A549 (cell line): ENCODE results near the gene RANBP9. TPM values are rescaled to one million over a fixed set of nuclear protein-coding genes. Genes with fewer than 3 reads are reported as not detected.

Source experiments
- ATAC-seq, 2 experiments: fragments of 200-7000 bp in 1 of 2; fragments of >200 bp in 1 of 2; cut with Nextera tagmentation in 1 of 2; cut with Tn5 transposase in 1 of 2; 3 replicates each; pipeline versions ENCODE4 v1.8.0 to v1.9.1; 2018 to 2020; ENCODE audit warnings: mild to moderate bottlenecking in 1 of 2, moderate library complexity in 1 of 2
- CTCF ChIA-PET: fragments of 300-600 bp; sonication (Branson Sonifier 250); formaldehyde crosslinking; extraction: SDS; loops from one replicate; lab custom pipeline; 2021; ENCODE audit warnings: antibody characterized with exemption, inconsistent platforms; lab: Yijun Ruan, JAX
- POLR2A ChIA-PET: fragments of 350-600 bp; formaldehyde crosslinking; extraction: SDS; loops from one replicate; lab custom pipeline; 2021; ENCODE audit warnings: antibody characterized with exemption, inconsistent platforms; lab: Yijun Ruan, JAX
- DNase-seq, 2 experiments: peaks; one replicate each; pipeline versions ENCODE4 v3.0.0 to v3.0.0-alpha.2; 2011 to 2016; ENCODE audit warnings: low read depth in 1 of 2, low spot score in 1 of 2
- FAIRE-seq: peaks from 2 replicates; lab custom pipeline; 2011; peaks lifted over from hg19 to GRCh38; lab: Jason Lieb, UNC
- H3K27ac ChIP-seq, 2 experiments: fragments of >200 bp; sonication (Bioruptor Twin); formaldehyde crosslinking; 3 replicates each; pipeline ENCODE4 v1.5.1; 2016 to 2017
- H3K4me1 ChIP-seq: fragments of >200 bp; sonication (Bioruptor Twin); formaldehyde crosslinking; 3 replicates; pipeline ENCODE4 v1.6.1; 2016
- H3K4me2 ChIP-seq: fragments of >200 bp; sonication (Bioruptor Twin); formaldehyde crosslinking; 3 replicates; pipeline ENCODE4 v1.6.1; 2016
- H3K4me3 ChIP-seq: fragments of >200 bp; sonication (Bioruptor Twin); formaldehyde crosslinking; 3 replicates; pipeline ENCODE4 v1.5.1; 2016
- H3K9me3 ChIP-seq: fragments of >200 bp; sonication (Bioruptor Twin); formaldehyde crosslinking; 3 replicates; pipeline ENCODE4 v1.6.1; 2016
- ATOH8 ChIP-seq: fragments of 250-450 bp; sonication (Bioruptor Pico); IDR thresholded peaks from 2 replicates; pipeline ENCODE4 v1.5.0; 2020; ENCODE audit warnings: low read depth, mild to moderate bottlenecking, moderate library complexity
- CBX2 ChIP-seq: fragments of 200-600 bp; sonication (generic); IDR thresholded peaks from 2 replicates; pipeline ENCODE4 v1.6.1; 2016; ENCODE audit warnings: low read depth, mild to moderate bottlenecking, borderline replicate concordance
- CBX8 ChIP-seq: fragments of 200-600 bp; sonication (generic); IDR thresholded peaks from 2 replicates; pipeline ENCODE4 v1.6.1; 2016
- CEBPB ChIP-seq, 2 experiments: fragments of >200 bp in 1 of 2; sonication (Bioruptor Twin) in 1 of 2; formaldehyde crosslinking in 1 of 2; IDR thresholded peaks; 2 replicates each; pipeline ENCODE4 v1.6.1; 2012 to 2016
- CHD4 ChIP-seq: fragments of 200-600 bp; sonication (generic); IDR thresholded peaks from 2 replicates; pipeline ENCODE4 v1.6.1; 2016; ENCODE audit warnings: antibody characterized with exemption, mild to moderate bottlenecking, borderline replicate concordance
- CTCF ChIP-seq: fragments of >200 bp; sonication (Bioruptor Twin); formaldehyde crosslinking; IDR thresholded peaks from 3 replicates; pipeline ENCODE4 v1.5.1; 2016
- EHF ChIP-seq: fragments of 250-450 bp; sonication (Bioruptor Pico); IDR thresholded peaks from 2 replicates; pipeline ENCODE4 v1.5.0; 2020; ENCODE audit warnings: mild to moderate bottlenecking
- EHMT2 ChIP-seq: fragments of 200-600 bp; sonication (generic); IDR thresholded peaks from 2 replicates; pipeline ENCODE4 v1.6.1; 2016; ENCODE audit warnings: antibody characterized with exemption, low read depth, mild to moderate bottlenecking, moderate library complexity
- ESRRA ChIP-seq: fragments of 150-350 bp; IDR thresholded peaks from 2 replicates; pipeline ENCODE4 v1.6.1; 2014; ENCODE audit warnings: mild to moderate bottlenecking, low read length, borderline replicate concordance
- HDAC2 ChIP-seq: fragments of 200-600 bp; sonication (generic); IDR thresholded peaks from 2 replicates; pipeline ENCODE4 v1.6.1; 2016
- HEYL ChIP-seq: fragments of 250-450 bp; sonication (Bioruptor Pico); IDR thresholded peaks from 2 replicates; pipeline ENCODE4 v1.8.0; 2021; ENCODE audit warnings: mild to moderate bottlenecking, moderate library complexity
- HMGXB4 ChIP-seq: fragments of 250-450 bp; sonication (Bioruptor Pico); IDR thresholded peaks from 2 replicates; pipeline ENCODE4 v1.5.0; 2021; ENCODE audit warnings: mild to moderate bottlenecking, moderate library complexity, borderline replicate concordance
- HOXA7 ChIP-seq: fragments of 250-450 bp; sonication (Bioruptor Pico); IDR thresholded peaks from 2 replicates; pipeline ENCODE4 v1.5.0; 2020; ENCODE audit warnings: mild to moderate bottlenecking, moderate library complexity
- HOXB13 ChIP-seq: fragments of 250-450 bp; sonication (Bioruptor Pico); IDR thresholded peaks from 2 replicates; pipeline ENCODE4 v1.5.0; 2020; ENCODE audit warnings: low read depth, mild to moderate bottlenecking, moderate library complexity
- KDM1A ChIP-seq: fragments of 200-600 bp; sonication (generic); IDR thresholded peaks from 2 replicates; pipeline ENCODE4 v1.6.1; 2016; ENCODE audit warnings: low read depth, mild to moderate bottlenecking
- MYC ChIP-seq: IDR thresholded peaks from 2 replicates; pipeline ENCODE4 v1.6.1; 2012; ENCODE audit warnings: mild to moderate bottlenecking, inconsistent platforms, low read length, improper control_type of control experiment, borderline replicate concordance
- NR3C1 ChIP-seq: fragments of >200 bp; sonication (Bioruptor Twin); formaldehyde crosslinking; IDR thresholded peaks from 3 replicates; pipeline ENCODE4 v1.6.1; 2017
- PBX3 ChIP-seq: IDR thresholded peaks from 2 replicates; pipeline ENCODE4 v1.6.1; 2012
- PHF8 ChIP-seq: fragments of 200-600 bp; sonication (generic); IDR thresholded peaks from 2 replicates; pipeline ENCODE4 v1.6.1; 2016; ENCODE audit warnings: low read depth, mild to moderate bottlenecking, antibody characterized with exemption, moderate library complexity, borderline replicate concordance
- POLR2A ChIP-seq: IDR thresholded peaks from 2 replicates; pipeline ENCODE4 v1.6.1; 2012; ENCODE audit warnings: mild to moderate bottlenecking, low read length
- RARB ChIP-seq: fragments of 250-450 bp; sonication (Bioruptor Pico); IDR thresholded peaks from 2 replicates; pipeline ENCODE4 v1.8.0; 2021; ENCODE audit warnings: mild to moderate bottlenecking, moderate library complexity
- ZSCAN20 ChIP-seq: fragments of 250-450 bp; sonication (Bioruptor Pico); IDR thresholded peaks from 2 replicates; pipeline ENCODE4 v1.8.0; 2022; ENCODE audit warnings: mild to moderate bottlenecking, moderate library complexity
- WGBS: methylation state at CpG from one replicate; pipeline ENCODE4 v1.1.6; 2017; ENCODE audit errors: missing lambda C conversion rate; 5-methylcytosine and 5-hydroxymethylcytosine counted together
- polyA plus RNA-seq, 4 experiments: library from polyadenylated mRNA; depleted of rRNA in 3 of 4; stranded (reverse); fragments of >200 nt; fragmentation: RNase III in 1 of 4; extraction: RNeasy Plus Mini Kit Qiagen cat#74134 plus additional on column Dnase treatment in 1 of 4; gene quantifications; 2 replicates in 3 of 4; 3 replicates in 1 of 4; pipeline ENCODE4 v1.2.3, GENCODE V29; 2011 to 2017
- TF ChIP-seq, protein P1 (sequence below): IDR thresholded peaks from 2 replicates; pipeline ENCODE4 v1.6.1; 2012
- TF ChIP-seq, protein P2 (sequence below): fragments of >200 bp; sonication (Bioruptor Twin); formaldehyde crosslinking; IDR thresholded peaks from 2 replicates; pipeline ENCODE4 v1.6.1; 2016

RANBP9 gene
- polyA plus RNA-seq, 2 of the 4 experiments (the other 2 are of a cell fraction), result 13.7 to 15.7 TPM

DNA sequence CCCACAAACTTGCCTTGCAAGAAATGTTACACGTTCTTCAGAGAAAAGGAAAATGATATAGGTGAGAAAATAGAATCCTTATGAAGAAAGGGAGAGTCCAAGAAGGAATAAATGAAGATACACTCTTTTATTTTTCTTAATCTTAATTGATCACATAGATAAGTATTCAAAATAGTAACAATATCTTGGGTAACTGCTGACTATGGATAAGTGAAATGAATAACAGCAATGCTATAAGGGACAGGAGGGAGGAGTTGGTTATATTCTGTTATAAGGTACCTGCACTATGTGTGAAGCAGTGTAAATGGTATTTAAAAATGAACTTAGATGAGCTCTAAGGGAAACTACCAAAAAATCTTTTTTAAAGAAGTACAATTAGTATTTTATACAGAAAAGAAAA, 38.3 kb downstream of the RANBP9 start:
- TF ChIP-seq CTCF (no peak), RARB (CRISPR knock-in tag) (no peak), ESRRA (no peak), PBX3 (no peak), HEYL (CRISPR knock-in tag) (no peak)
- ATAC-seq (no peak), FAIRE-seq (no peak), DNase-seq (no peak)
- POLR2A ChIA-PET, result no interaction called here
- H3K27ac ChIP-seq, result no peak overlapping the region
- CTCF ChIA-PET, result no interaction called here
- no peak overlapping the region for H3K4me2 ChIP-seq
- no peaks in the 10 kb centered on the region for H3K4me1 ChIP-seq
- no peak overlapping the region for H3K4me3 ChIP-seq
- WGBS, result 74% methylated on average over 1 of the region's 1 CpG
- H3K9me3 ChIP-seq, result peaks cover 3% of the 10 kb centered on the region; the same call in 2 of the 3 replicates

- H3K4me2 ChIP-seq, result no peak overlapping the region
- no peaks in the 10 kb centered on the region for H3K4me1 ChIP-seq
- no peak for FAIRE-seq
- H3K27ac ChIP-seq, result no peak overlapping the region
- CTCF ChIA-PET, result no interaction called here
- POLR2A ChIA-PET, result no interaction called here
- no peak for DNase-seq
- peaks cover 3% of the 10 kb centered on the region; the same call in 2 of the 3 replicates for H3K9me3 ChIP-seq
- H3K4me3 ChIP-seq, result no peak overlapping the region
- no peak for ATAC-seq
- TF ChIP-seq EHF (CRISPR knock-in tag) (no peak), ZSCAN20 (no peak), CBX2 (no peak), HOXA7 (CRISPR knock-in tag) (no peak), ATOH8 (CRISPR knock-in tag) (no peak), HDAC2 (no peak)
Observed at GRCh38 chr6:13672904-13673303, 38.7 kb downstream of the RANBP9 start.

- ChIA-PET CTCF (no interaction called here), POLR2A (interaction anchor here (0.7 kb wide), 1 partner anchor 9 kb away, joined by 3 read pairs; no protein-coding TSS in a partner anchor)
- Histone ChIP-seq H3K9me3 (peaks cover 3% of the 10 kb centered on the region; the same call in 1 of the 3 replicates), H3K4me2 (no peak overlapping the region), H3K4me1 (peaks cover 9% of the 10 kb centered on the region; the same call in 2 of the 3 replicates), H3K27ac (no peak overlapping the region), H3K4me3 (no peak overlapping the region)
- ATAC-seq (no peak), DNase-seq (no peak), FAIRE-seq (no peak)
- WGBS, result 92% methylated on average over 1 of the region's 1 CpG
- no peak for TF ChIP-seq CBX8
- TF ChIP-seq KDM1A, result no peak
- TF ChIP-seq HEYL (CRISPR knock-in tag), result no peak
- TF ChIP-seq HMGXB4 (CRISPR knock-in tag), result no peak
- TF ChIP-seq MYC, result no peak
- TF ChIP-seq POLR2A, result no peak
- TF ChIP-seq, protein P1, sequence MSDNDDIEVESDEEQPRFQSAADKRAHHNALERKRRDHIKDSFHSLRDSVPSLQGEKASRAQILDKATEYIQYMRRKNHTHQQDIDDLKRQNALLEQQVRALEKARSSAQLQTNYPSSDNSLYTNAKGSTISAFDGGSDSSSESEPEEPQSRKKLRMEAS, result no peak
- no peak for TF ChIP-seq HOXB13 (CRISPR knock-in tag)
- no peak for TF ChIP-seq EHF (CRISPR knock-in tag)
- TF ChIP-seq, protein P2, sequence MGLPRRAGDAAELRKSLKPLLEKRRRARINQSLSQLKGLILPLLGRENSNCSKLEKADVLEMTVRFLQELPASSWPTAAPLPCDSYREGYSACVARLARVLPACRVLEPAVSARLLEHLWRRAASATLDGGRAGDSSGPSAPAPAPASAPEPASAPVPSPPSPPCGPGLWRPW, result no peak
- no peak for TF ChIP-seq CTCF
- no peak for TF ChIP-seq NR3C1
- no peak for TF ChIP-seq ATOH8 (CRISPR knock-in tag)
- no peak for TF ChIP-seq CEBPB (IDR thresholded peaks at IDR 0.05)
- TF ChIP-seq PHF8, result no peak
- TF ChIP-seq EHMT2, result no peak
- TF ChIP-seq CHD4, result no peak
Observed at GRCh38 chr6:13671548-13672127, 40.0 kb downstream of the RANBP9 start.
